Inferior parietal cortex (tissue), 1 donor: Measurements from ENCODE around the gene PCSK5.
"Not testable (repeated sequence)": the region's sequence is repeated elsewhere in the genome, so short reads cannot be mapped to it uniquely, and the experiment has no call there.

Source experiments
- DNase-seq: peaks from one replicate; pipeline ENCODE4 v3.0.0-alpha.2; 2016; ENCODE audit errors: extremely low spot score

PCSK5 gene

DNA sequence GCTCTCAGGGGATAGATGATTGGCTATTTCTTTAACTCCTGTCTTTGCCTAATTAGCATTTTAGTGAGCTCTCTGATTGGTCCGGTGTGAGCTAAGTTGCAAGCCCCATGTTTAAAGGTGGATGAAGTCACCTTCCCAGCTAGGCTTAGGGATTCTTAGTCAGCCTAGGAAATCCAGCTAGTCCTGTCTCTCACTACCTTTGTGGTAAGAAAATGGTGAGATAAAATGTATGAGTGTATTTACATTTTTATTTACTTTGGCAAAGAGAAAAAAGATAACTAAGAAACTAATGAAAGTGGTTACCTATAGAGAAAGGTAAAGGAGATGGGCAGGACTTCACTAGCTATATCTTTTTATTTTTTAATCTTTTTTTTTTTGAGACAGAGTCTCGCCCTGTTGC, 357.0 kb downstream of the PCSK5 start:
- DNase-seq: no peak

DNA sequence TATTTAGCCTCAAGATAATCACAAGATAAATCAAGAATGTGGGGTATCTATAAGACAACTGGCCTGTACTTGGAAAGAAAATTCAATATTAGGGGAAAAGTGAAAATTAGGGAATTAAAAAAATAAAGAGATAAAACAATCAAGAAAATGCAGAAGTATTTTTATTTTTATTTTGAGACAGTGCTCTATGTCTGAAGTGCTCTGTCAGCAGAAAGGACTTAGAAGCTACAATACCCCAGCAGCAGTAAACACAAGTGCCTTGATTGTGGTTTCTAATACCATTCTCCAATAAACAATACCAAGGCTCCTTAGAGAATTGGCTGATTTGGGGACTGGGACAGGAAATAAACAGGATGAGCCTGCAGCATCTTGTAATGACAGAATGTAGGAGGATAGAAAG, 358.8 kb downstream of the PCSK5 start:
- no peak for DNase-seq

DNA sequence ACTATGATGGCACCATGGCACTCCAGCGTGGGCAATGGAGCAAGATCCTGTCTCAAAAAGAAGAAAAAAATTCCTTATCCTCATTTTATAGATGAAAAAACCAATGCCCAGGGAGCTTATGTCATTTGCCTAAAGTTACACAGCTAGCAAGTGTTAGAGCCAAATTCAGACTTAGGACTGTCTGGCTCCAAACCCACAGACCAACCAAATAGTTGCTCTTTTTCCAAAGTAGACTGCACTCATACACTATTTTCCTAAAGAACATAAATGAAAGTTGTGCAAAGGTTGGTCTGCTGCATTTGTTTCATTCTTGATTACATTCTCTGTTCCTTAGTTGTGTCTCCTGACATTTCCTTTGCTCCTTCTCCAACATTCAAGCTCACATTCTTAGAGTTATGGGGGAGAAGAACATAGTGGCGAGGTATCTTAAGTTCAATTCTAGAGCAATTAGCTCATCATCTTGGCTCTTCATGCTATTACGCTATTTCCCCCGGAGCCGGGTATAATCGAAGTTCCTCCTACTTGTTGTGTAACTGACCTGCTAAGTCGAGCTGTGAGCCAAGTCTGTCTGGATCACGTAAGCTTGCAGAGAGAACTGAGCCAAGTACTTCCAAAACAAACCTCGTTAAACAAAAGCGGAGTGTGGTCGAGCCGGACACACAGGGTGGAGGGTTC, 365.4 kb downstream of the PCSK5 start:
- no peak for DNase-seq

DNA sequence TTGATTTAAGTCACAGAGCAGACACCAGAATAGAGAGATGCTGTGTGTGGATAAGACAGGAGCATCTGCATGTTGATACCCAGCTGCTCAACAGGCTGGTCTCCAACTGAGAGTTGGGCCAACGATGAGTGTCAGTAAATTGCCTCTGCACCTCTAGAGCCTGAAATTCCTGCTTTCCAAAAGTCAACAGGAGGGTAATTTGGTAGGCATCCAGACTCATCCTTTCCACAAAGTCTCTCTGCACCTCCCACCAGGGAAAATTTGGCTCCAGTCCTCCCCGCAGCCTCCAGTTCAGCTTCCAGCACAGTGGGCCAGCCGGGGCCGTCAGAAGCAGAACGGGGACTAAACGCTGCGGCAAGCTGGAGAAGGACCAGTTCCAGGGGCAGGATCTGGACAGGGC, 366.8 kb downstream of the PCSK5 start:
- no peak for DNase-seq

DNA sequence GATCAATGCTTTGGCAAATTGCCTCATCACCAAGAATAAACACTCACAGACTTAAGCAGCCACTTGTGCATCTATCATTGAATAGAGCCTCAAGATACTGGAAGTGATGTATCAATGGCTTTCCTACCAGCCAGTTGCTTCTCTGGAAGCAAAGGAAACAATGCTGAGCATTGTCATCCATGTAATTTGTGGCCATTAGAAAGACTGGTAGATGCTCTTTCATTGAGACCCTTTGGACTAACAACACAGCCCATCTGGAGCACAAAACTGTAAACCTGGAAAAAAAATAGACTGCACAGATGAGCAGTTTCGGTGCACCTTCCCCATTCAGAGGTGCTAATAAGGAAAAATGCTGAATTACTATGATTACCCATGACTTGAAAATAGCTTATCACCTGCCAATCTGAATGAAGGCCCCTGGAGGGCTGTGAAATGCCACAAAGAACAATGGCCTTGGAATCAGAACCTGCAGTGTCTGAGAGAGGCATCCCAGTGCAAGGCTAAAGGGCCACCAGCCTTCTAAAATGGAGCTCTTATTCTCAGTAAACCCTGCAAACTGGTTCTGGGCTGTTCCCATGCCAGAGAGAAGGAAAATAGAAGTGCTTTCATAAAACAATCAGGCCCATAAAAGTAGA, 376.3 kb downstream of the PCSK5 start:
- no peak for DNase-seq

DNA sequence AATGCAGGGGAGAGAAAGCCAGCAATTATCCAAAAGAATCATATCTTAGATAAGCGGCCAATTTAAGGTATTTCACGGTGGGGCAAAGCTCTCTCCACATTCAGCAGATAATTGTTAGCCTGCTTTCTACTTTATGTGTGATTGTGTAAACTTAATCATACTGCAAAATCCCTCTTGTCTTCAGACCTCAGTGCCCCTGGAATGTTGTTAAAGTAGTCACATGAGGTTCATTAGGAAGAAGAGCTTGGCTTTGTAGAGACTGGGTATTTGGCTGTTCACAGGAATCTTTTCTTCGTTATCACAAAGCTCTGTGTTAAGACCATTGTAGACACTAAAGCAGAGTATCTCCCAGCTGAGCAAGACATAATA, 376.8 kb downstream of the PCSK5 start:
- DNase-seq: no peak

DNA sequence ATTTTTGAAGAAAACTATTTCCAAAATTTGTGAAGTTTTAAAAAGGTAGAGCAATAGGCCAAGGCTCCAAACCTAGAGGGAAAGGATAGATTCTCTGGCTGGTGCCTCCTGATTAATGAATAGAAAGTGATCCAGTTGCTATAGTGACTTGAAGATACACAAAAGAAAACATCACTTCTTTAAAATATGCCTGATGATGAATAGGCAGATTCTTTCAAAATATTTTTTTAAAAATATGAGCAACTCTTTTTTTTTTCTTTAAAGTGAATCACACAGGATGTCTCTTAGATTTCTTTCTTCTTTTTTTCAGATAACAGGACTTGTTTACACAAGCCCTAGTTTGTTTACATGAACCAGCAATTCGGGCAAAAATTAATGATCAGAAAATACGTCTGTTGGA, 379.3 kb downstream of the PCSK5 start:
- DNase-seq: no peak

DNA sequence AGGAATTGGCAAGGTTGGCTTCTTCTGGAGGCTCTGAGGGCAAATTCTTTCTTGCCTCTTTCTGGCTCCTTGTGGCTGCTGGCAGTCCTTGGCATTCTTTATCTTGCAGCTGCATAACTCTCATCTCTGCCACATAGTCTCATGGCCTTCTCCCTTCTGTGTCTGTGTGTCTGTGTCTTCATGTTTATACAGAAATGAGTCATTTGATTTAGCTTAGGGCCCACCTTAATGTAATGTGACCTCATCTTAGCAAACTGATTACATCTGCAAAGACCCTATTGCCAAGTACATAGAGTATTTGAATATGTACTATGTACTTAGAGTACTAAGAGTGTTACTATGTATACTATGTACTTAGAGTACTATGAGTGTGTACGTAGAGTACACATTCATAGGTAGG, 381.3 kb downstream of the PCSK5 start:
- no peak for DNase-seq

DNA sequence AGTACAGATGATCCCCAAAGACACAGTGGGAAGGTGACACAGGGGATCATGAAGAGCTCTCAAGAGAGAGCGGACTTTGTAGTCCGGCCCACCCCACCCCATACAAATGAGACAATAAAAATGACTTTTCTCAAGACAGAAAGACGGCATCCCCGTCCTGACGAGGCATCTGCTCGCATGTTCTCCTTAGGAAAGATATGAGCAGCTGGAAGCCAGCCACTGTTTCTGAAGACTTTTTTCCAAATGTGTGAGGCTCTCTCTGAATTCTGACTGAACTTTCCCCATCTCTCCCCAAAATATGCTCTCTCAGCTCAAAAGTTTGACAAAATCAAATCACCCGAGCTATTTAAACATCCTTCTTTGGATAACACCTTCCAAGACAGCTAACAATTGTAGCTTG, 398.6 kb downstream of the PCSK5 start:
- DNase-seq: no peak

DNA sequence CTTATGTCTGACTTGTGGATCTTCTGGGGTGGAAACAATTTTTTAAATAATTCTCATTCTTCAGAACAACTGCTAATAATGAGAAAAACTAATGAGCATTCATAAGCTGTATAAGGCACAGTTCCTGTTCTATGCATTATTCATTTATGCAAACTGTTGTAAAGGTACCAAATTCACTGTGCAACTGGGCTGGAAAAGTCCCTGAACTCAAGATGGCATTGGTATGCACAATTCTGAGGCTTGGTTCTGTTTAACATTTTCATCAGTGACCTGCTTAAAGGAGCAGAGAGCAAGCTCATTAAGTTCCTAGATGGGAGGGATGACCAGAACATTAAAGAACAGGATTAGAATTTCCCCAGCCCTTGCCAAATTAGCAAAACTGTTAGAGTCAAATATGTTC, 399.2 kb downstream of the PCSK5 start:
- DNase-seq: no peak

DNA sequence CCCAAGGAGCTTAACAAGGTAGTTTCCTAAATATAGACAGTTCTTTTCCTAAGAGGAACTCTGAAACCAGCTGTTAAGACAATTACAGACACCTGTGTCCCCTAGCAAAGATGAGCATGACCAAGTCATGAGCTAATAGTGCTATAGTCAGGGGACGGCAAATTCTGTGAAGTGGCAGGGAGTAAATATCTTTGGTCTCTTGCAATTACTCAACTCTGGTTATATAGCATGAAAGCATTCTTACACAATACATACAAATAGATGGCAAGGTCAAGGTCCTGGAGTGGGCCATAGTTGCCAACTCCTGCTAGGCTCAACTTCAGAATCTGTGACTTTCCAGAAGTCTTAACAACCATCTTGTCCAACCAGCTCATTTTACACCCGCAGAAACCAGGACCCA, 400.1 kb downstream of the PCSK5 start:
- DNase-seq: no peak

DNA sequence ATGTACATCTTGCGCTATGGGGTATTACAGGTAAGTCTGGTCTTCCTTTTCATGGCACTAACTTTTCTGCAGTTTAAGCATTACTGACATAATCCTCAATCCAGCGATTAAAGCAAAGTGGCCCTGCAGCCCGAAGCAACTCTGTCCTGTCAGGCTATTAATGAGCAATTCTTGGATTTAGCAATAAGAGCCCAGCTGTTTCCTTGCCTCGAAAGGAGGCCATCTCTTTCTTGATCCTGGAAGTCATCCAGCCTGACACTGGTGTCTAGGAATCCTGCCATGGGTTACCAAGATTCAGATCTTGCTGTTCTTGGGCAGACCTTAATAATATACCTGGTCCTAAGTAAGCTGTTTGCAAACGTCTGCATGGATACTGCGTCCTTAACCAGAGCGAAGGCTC, 401.8 kb downstream of the PCSK5 start:
- no peak for DNase-seq

DNA sequence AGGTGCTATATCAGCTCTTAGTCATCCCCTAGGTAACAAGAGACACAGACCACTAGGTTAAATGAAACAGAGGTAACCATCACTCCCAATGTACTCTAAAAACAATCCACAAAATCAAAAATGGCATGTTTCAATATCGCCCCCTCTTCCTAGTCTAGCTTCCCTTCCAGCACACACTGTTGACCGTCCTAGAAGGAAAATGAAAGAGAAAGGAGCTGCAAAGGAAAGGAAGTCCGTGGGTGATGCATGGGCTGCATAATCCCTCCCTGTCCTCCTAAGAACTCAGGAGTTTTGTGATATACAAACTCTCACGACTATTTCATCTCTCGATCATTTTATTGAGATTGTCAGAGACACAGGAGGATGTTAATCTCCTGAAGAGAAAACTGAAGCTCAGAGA, 402.2 kb downstream of the PCSK5 start:
- DNase-seq: no peak

DNA sequence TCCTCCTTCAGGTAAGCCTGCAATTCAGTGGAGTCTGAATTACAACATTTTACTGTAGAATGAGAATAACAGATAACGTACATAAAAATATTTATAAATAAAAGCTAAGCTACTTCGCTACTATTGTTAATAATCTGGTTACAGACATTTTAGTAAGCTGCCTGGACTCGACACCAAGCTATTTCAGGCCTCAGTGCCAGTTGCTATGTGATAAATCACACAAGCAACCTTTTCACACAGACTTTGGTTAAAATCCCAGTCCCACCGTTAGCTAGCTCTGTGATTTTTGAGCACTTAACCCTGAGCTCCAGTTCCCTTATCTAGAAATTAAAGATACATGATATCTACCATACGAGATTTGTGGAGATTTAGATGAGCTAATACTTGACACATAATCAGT, 403.8 kb downstream of the PCSK5 start:
- no peak for DNase-seq

DNA sequence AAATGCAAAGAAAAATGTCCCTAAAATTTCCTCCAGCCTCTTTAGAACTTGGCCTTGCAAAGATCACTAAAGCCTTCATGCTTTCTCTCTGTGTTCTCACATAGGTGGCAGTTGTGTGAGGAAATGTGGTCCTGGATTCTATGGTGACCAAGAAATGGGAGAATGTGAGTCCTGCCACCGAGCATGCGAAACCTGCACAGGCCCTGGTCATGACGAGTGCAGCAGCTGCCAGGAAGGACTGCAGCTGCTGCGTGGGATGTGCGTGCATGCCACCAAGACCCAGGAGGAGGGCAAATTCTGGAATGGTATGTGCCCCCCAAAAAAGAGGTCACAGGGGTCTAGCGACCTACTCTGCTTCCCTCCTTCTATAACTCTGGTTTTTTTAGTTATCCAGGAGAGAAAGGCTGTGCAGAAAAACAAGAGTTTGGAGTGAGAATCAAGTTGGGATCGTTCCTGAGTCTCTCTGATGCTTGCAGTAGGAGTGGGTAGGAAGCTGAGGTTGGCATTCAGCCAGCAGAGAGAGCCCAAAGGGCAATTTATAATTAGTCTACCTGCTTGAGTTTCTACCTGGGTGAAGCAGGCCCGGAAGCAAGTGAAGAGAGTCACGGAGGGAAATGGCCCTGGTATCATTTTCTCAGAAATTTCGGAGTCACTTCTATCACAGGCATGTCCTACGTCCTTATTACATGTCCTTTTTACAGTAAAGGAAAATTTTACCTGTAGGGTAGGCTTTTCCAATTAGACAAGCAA, 406.3 kb downstream of the PCSK5 start:
- DNase-seq: no peak

DNA sequence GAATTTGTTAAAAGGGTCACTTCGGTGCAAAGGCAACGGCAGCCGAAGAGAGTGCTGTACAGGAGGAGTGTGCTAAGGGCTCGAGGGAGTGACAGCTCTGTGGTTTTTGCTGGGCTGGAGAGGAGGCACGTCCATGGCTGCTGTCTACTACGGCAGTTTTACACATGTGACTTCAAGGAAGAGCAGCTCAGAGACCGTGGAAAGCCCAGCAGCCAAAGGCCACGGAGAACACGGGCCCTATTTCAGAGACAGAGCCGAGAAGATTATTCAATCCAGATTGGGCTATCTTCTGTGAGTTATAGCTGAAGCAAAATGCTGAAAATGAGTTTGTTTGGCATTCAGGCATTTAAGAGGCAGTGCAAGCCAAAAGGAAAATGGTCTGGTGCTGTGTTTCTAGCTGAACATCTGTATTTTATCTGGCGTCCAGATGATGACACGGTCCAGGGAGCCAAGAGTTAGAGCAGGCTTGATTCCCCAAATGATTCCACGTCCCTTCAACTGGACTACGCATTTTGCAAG, 407.3 kb downstream of the PCSK5 start:
- no peak for DNase-seq

DNA sequence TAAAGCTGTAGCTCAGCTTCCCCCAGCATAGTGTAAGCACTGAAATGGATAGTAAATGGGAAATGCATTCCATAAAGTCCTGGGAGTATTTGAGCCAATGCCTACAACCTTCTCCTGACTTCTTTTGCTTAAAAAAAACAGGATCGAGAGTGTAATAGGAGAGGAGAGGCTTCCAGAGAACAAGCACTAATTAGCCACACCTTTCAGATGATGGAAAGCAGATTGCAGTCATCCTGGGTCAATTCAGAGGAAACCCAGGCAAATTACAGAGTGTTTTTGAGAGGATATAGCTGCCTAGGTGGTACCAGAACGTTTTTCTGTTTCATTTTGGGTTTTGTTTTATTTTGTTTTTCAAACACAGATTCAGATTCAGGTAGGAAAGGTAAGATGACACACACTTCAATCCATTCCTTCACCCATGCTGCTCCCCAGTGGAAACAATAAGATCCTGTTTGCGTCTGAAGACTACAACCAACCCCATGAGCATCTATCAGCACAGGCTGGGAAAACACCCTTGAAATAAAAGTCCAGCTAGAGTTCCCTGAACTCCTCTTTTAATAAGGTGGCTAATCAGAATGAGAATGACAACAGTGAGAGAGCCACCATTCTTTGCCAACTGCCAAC, 408.2 kb downstream of the PCSK5 start:
- no peak for DNase-seq

DNA sequence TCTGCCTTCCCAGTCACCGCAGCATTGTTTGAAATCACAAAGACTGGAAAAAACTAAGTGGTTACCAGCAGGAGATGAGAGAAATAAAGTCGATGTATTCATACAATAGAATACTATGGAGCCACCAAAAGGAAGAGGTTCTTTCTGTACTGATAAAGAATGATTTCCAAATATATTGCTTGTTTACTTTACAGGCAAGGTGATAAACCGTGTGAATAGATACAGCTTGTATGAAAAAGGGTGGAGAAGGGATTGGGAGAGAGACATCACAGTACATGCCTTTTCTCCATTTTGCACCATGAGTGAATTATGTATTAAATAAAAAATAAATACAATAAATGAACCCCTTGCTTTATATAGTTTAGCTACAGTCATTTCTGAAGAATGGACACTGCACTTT, 412.1 kb downstream of the PCSK5 start:
- no peak for DNase-seq

DNA sequence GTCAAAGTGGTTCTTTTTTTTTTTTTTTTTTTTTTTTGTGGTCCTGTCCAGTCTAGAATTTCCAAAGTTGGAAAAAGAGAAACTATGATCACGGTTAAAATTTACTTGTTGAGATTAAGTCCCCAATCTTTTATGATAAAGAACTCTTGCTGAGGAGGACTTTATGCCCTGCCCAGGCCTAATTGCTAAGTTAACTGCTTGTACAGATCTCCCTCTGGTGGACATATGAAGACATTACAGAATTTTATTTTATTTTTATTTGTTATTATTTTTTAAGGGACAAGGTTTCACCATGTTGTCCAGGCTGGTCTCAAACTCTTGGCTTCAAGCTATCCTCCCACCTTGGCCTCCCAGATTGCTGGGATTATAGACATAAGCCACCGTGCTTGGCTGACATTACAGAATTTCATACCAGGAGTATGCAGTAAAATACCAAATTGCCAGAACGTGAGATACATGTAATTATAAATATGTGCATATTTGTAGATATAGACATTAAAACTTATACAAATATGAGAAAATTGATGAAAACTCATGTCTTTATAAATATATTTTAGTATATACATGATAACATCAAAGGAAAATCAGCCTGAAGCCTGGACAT, 412.6 kb downstream of the PCSK5 start:
- DNase-seq: peak; percentile 56

DNA sequence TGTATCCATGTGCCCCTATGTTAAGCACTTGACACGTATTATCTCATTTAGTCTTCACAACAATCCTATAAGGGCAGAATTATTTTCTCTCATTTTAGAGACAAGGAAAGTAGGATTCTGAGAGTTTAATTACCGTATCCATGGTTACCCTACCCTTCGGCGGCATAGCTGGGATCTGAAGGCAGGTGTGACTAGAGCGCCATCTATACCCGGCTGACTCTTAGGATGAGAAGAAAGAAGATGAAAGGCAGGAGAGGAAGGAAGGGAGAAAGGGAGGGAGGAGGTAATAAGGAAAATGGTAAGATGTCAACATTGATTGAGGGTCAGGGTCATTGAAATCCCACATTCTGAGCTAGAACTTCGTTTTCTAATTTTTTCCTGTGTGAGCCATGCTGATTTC, 416.6 kb downstream of the PCSK5 start:
- DNase-seq: not testable (repeated sequence)

DNA sequence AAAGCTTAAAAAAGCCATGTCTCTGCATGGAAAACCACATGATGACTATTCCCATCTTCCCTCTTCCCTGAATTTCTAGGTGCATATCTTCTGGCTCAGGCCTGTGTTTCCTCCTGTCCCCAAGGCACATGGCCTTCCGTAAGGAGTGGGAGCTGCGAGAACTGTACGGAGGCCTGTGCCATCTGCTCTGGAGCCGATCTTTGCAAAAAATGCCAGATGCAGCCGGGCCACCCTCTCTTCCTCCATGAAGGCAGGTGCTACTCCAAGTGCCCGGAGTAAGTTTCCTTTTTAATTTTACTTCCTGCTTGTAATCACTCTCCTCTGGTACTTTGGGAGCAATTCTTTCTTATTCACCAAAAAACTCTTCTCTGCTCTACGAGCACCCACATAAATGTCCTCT, 420.1 kb downstream of the PCSK5 start:
- DNase-seq: no peak

DNA sequence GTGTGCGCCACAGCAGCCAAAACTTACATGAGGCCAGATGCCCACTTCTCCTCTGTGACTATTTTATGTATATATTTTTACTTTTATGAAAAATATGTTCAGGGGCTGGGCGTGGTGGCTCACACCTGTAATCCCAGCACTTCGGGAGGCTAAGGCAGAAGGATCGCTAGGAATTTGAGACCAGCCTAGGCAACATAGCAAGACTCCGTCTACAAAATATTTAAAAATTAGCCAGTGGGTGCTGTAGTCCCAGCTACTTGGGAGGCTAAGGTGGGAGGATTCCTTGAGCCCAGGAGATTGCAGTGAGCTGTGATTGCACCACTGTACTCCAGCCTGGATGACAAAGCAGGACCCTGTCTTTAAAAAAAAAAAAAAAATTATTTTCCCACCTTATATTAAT, 420.5 kb downstream of the PCSK5 start:
- DNase-seq: no peak
